Measurements from ENCODE around the gene IMMP2L. TPM values are rescaled to one million over a fixed set of nuclear protein-coding genes. Genes with fewer than 3 reads are reported as not detected.

The IMMP2L gene
- total RNA-seq, 1 donor from 2014 or later = 11.2 TPM

GRCh38 chr7:110894111-110894510 is 668.2 kb downstream of the IMMP2L start:
- Mint-ChIP-seq H3K27ac (ENCODE audit: unreplicated experiment) (no peak overlapping the region), H3K36me3 (ENCODE audit: low read depth, unreplicated experiment) (no peaks in the 10 kb centered on the region), H3K4me1 (ENCODE audit: unreplicated experiment) (no peaks in the 10 kb centered on the region), H3K9me3 (ENCODE audit: unreplicated experiment) (no peaks in the 10 kb centered on the region), H3K4me3 (ENCODE audit: unreplicated experiment) (no peak overlapping the region), H3K27me3 (ENCODE audit: unreplicated experiment) (no peaks in the 10 kb centered on the region)
- DNase-seq (ENCODE audit: low spot score) = no peak
- no peak for TF ChIP-seq CTCF (IDR thresholded peaks at IDR 0.05; ENCODE audit: unreplicated experiment)

- Mint-ChIP-seq H3K4me3 (ENCODE audit: unreplicated experiment) (no peak overlapping the region), H3K9me3 (ENCODE audit: unreplicated experiment) (no peaks in the 10 kb centered on the region), H3K27ac (ENCODE audit: unreplicated experiment) (no peak overlapping the region), H3K4me1 (ENCODE audit: unreplicated experiment) (no peaks in the 10 kb centered on the region), H3K36me3 (ENCODE audit: low read depth, unreplicated experiment) (no peaks in the 10 kb centered on the region), H3K27me3 (ENCODE audit: unreplicated experiment) (no peaks in the 10 kb centered on the region)
- no peak for DNase-seq (ENCODE audit: low spot score)
- TF ChIP-seq CTCF (IDR thresholded peaks at IDR 0.05; ENCODE audit: unreplicated experiment) = no peak
Measured at GRCh38 chr7:110891197-110891596, 671.1 kb downstream of the IMMP2L start.

- H3K27ac Mint-ChIP-seq (ENCODE audit: unreplicated experiment) = no peak overlapping the region
Measured at GRCh38 chr7:110890101-110890500, 672.2 kb downstream of the IMMP2L start.

GRCh38 chr7:110889335-110889734 is 673.0 kb downstream of the IMMP2L start:
- Mint-ChIP-seq H3K27ac (ENCODE audit: unreplicated experiment) (no peak overlapping the region), H3K9me3 (ENCODE audit: unreplicated experiment) (no peaks in the 10 kb centered on the region), H3K27me3 (ENCODE audit: unreplicated experiment) (no peaks in the 10 kb centered on the region), H3K4me1 (ENCODE audit: unreplicated experiment) (no peaks in the 10 kb centered on the region), H3K4me3 (ENCODE audit: unreplicated experiment) (no peak overlapping the region), H3K36me3 (ENCODE audit: low read depth, unreplicated experiment) (no peaks in the 10 kb centered on the region)
- no peak for DNase-seq (ENCODE audit: low spot score)
- TF ChIP-seq CTCF (IDR thresholded peaks at IDR 0.05; ENCODE audit: unreplicated experiment) = no peak

More at GRCh38 chr7:110890101-110890500, 672.2 kb downstream of the IMMP2L start:
- Mint-ChIP-seq H3K9me3 (ENCODE audit: unreplicated experiment) (no peaks in the 10 kb centered on the region), H3K36me3 (ENCODE audit: low read depth, unreplicated experiment) (no peaks in the 10 kb centered on the region), H3K4me3 (ENCODE audit: unreplicated experiment) (no peak overlapping the region), H3K27me3 (ENCODE audit: unreplicated experiment) (no peaks in the 10 kb centered on the region), H3K4me1 (ENCODE audit: unreplicated experiment) (no peaks in the 10 kb centered on the region)
- no peak for DNase-seq (ENCODE audit: low spot score)
- no peak for TF ChIP-seq CTCF (IDR thresholded peaks at IDR 0.05; ENCODE audit: unreplicated experiment)

GRCh38 chr7:110888641-110889040 is 673.7 kb downstream of the IMMP2L start:
- no peak overlapping the region for H3K4me3 Mint-ChIP-seq (ENCODE audit: unreplicated experiment)
- no peak for TF ChIP-seq CTCF (IDR thresholded peaks at IDR 0.05; ENCODE audit: unreplicated experiment)
- no peaks in the 10 kb centered on the region for H3K36me3 Mint-ChIP-seq (ENCODE audit: low read depth, unreplicated experiment)
- no peak overlapping the region for H3K27ac Mint-ChIP-seq (ENCODE audit: unreplicated experiment)
- no peaks in the 10 kb centered on the region for H3K4me1 Mint-ChIP-seq (ENCODE audit: unreplicated experiment)
- H3K9me3 Mint-ChIP-seq (ENCODE audit: unreplicated experiment) = no peaks in the 10 kb centered on the region
- no peak for DNase-seq (ENCODE audit: low spot score)
- no peaks in the 10 kb centered on the region for H3K27me3 Mint-ChIP-seq (ENCODE audit: unreplicated experiment)
